ENCODE data around the gene KIDINS220. TPM values are rescaled to one million over a fixed set of nuclear protein-coding genes. Genes with fewer than 3 reads are reported as not detected.

Gene KIDINS220
- total and polyA plus RNA-seq, 5 donors: 17.3 to 39.6 (median 37.4) TPM

DNA sequence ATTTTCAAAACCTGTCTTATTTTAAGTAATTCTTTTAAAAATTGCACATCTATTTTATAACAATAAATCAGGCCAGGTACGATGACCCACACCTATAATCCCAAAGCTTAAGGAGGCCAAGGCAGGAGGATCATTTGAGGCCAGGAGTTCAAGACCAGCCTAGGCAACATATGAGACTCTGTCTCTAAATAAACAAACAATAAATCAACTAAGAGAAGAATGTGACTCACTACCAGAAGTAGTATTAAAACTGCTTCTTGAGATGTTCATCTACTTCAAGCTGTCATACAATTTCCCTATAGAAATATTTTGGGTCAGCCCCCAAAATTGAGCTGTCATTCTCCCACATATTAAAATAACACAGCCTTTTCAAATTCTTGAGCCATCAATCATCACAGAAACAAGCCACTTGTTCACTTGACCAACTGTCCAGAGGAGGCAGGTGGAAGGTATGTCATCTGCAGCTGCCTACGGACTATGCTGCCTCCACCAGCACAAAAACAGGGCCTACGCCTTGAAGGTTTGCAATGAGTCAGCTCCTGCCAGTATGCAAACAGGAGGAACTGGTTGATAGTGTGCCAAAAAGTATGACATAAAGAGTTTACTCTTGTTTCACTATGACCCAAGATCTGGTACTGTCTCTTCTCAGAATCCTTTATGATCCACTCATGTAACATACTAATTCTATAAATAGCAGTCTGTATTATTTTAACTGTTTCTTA is 33.6 kb downstream of the KIDINS220 start:
- intact Hi-C loops (cut with DNase I): no loop called here
- no peaks in the 10 kb centered on the region for H3K27me3 ChIP-seq (ENCODE audit: control insufficient read depth, insufficient read depth)
- H3K4me3 ChIP-seq (ENCODE audit: low read length): no peak overlapping the region
- H3K4me1 ChIP-seq (ENCODE audit: control insufficient read depth, insufficient read depth, low read length): peaks cover 2% of the 10 kb centered on the region
- ATAC-seq: peak; percentile 47 to 70
- no peak for DNase-seq
- no peaks in the 10 kb centered on the region for H3K9me3 ChIP-seq (ENCODE audit: control insufficient read depth, low read length)
- H3K27ac ChIP-seq (ENCODE audit: low read length): no peak overlapping the region
- WGBS: 77% methylated on average over 3 of the region's 3 CpGs

DNA sequence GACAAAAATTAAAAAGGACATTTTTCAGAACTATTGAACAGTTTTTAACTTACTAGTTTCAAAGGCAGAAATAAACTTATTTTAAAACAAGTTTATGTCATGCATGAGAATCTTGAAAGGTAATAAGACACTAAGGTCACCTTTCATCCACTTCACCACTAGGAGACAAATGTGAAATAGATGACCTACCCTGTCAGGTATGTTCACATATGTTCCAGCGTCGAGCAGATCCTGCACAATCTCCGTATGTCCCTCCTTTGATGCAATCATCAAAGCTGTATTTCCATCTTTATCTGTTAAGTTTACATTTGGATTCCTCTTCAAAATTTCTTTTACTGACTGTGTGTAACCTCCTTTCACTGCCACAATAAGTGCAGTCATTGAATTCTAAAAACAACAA is 34.7 kb downstream of the KIDINS220 start:
- Histone ChIP-seq H3K27me3 (ENCODE audit: control insufficient read depth, insufficient read depth) (no peaks in the 10 kb centered on the region), H3K9me3 (ENCODE audit: control insufficient read depth, low read length) (no peaks in the 10 kb centered on the region), H3K27ac (ENCODE audit: low read length) (no peak overlapping the region), H3K4me3 (ENCODE audit: low read length) (no peak overlapping the region), H3K4me1 (ENCODE audit: control insufficient read depth, insufficient read depth, low read length) (peaks cover 2% of the 10 kb centered on the region)
- WGBS: 88% methylated on average over 3 of the region's 3 CpGs
- ATAC-seq: no peak
- intact Hi-C loops (cut with DNase I): no loop called here
- no peak for DNase-seq

DNA sequence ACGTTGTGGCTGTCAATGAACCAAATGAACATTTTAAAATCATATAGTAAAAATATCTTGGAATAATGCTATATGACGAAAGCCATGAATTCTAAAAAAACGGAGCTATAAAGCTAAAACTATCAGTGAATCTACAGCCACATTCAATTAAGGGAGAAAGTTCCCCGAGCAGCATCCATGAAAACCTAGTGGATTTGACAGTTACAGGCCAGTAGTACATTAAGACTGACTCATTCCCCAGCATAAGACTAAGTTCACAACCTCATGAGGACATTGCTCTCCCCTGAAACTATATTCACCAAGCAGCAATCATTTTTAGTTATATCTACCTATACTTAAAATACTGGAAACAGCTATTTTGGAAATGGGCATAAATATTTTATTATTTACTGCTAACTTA is 36.6 kb downstream of the KIDINS220 start:
- DNase-seq (no peak), ATAC-seq (no peak)
- 96% methylated on average over 4 of the region's 4 CpGs for WGBS
- Histone ChIP-seq H3K27ac (ENCODE audit: low read length) (no peak overlapping the region), H3K9me3 (ENCODE audit: control insufficient read depth, low read length) (no peaks in the 10 kb centered on the region), H3K27me3 (ENCODE audit: control insufficient read depth, insufficient read depth) (no peaks in the 10 kb centered on the region), H3K4me1 (ENCODE audit: control insufficient read depth, insufficient read depth, low read length) (peaks cover 6% of the 10 kb centered on the region), H3K4me3 (ENCODE audit: low read length) (no peak overlapping the region)
- intact Hi-C loops (cut with DNase I): no loop called here

DNA sequence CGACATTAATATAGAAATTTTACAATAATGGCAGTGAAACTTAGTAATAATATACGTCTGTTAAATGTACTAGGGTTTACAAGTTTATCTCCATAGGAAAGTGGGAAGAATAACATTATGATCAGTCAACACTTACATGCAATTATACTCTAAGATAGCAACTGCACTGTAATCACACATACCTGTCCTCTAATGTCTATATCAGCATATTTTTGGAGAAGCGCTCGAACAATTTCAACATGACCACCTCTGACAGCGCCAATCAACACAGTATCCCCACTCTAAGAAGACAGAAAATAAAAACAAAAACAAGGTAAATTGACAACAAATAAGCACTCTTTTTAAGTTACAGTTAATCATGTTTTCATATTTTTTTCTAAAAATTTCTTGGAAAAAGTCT is 37.2 kb downstream of the KIDINS220 start:
- Histone ChIP-seq H3K4me1 (ENCODE audit: control insufficient read depth, insufficient read depth, low read length) (peaks cover 6% of the 10 kb centered on the region), H3K9me3 (ENCODE audit: control insufficient read depth, low read length) (no peaks in the 10 kb centered on the region), H3K4me3 (ENCODE audit: low read length) (no peak overlapping the region), H3K27ac (ENCODE audit: low read length) (no peak overlapping the region), H3K27me3 (ENCODE audit: control insufficient read depth, insufficient read depth) (no peaks in the 10 kb centered on the region)
- ATAC-seq (no peak), DNase-seq (no peak)
- WGBS: 96% methylated on average over 5 of the region's 5 CpGs
- intact Hi-C loops (cut with DNase I): no loop called here

DNA sequence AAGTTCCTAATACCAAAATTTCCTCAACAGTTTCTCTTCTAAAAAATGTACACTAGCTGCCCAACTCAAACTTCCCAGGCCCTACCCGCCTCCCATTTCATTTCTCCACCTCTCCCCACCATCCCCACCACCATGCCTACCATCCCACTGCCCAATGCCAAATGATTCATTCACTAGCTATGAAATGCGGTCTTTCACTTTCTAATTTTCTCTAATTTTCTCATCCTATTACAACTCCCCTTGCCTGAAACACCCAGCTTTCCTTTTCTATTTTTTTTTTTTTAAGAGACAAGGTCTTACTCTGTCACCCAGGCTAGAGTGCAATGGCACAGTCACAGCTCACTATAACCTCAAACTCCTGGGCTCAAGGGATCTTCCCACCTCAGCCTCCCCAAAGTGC is 38.4 kb downstream of the KIDINS220 start:
- Histone ChIP-seq H3K27ac (ENCODE audit: low read length) (no peak overlapping the region), H3K27me3 (ENCODE audit: control insufficient read depth, insufficient read depth) (no peaks in the 10 kb centered on the region), H3K4me1 (ENCODE audit: control insufficient read depth, insufficient read depth, low read length) (peaks cover 6% of the 10 kb centered on the region), H3K9me3 (ENCODE audit: control insufficient read depth, low read length) (no peaks in the 10 kb centered on the region), H3K4me3 (ENCODE audit: low read length) (no peak overlapping the region)
- DNase-seq: no peak
- WGBS: 96% methylated on average over 2 of the region's 2 CpGs
- no peak for ATAC-seq
- intact Hi-C loops (cut with DNase I): no loop called here

DNA sequence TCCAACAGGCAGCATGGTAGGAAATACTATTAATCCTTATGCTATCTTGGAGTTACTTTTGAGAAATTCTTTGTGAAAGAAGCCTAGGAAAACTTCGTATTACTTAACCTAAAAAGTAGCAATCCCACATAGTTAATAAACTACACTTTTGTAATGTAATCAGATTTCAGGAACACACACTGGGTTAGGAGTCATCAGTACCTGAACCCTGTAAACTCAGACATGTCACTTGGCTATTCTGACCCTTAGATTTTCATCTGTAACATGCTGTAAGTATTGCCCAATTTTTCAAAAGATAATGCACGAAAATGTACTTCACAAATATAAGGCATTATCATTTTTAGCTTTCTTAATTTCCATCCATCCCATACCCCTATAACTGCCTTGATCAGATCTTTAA is 39.0 kb downstream of the KIDINS220 start:
- no peak overlapping the region for H3K27ac ChIP-seq (ENCODE audit: low read length)
- intact Hi-C loops (cut with DNase I): no loop called here
- WGBS: 82% methylated on average over 2 of the region's 2 CpGs
- H3K4me3 ChIP-seq (ENCODE audit: low read length): no peak overlapping the region
- ATAC-seq (no peak), DNase-seq (no peak)
- no peaks in the 10 kb centered on the region for H3K27me3 ChIP-seq (ENCODE audit: control insufficient read depth, insufficient read depth)
- no peaks in the 10 kb centered on the region for H3K9me3 ChIP-seq (ENCODE audit: control insufficient read depth, low read length)
- H3K4me1 ChIP-seq (ENCODE audit: control insufficient read depth, insufficient read depth, low read length): peaks cover 6% of the 10 kb centered on the region

DNA sequence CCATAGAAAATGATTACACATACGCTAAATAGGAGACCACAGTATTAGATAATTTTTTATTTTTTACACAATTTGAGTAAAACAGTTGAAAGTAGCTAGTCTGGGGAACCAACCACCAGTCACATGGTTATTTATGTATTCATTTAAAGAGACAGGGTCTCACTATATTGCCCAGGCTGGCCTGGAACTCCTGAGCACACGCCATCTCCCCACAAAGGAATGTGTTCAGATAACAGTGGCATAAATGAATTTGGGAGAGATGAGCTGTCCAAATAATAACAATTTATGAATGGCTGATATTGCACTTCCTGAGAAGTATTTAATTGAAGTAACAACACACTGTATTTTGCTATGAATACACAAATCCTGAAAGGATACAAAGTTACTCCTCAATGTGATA is 39.7 kb downstream of the KIDINS220 start:
- H3K4me1 ChIP-seq (ENCODE audit: control insufficient read depth, insufficient read depth, low read length): peaks cover 6% of the 10 kb centered on the region
- no peak overlapping the region for H3K4me3 ChIP-seq (ENCODE audit: low read length)
- no peaks in the 10 kb centered on the region for H3K27me3 ChIP-seq (ENCODE audit: control insufficient read depth, insufficient read depth)
- ATAC-seq (no peak), DNase-seq (no peak)
- 89% methylated on average over 2 of the region's 2 CpGs for WGBS
- H3K27ac ChIP-seq (ENCODE audit: low read length): no peak overlapping the region
- intact Hi-C loops (cut with DNase I): no loop called here
- H3K9me3 ChIP-seq (ENCODE audit: control insufficient read depth, low read length): no peaks in the 10 kb centered on the region

DNA sequence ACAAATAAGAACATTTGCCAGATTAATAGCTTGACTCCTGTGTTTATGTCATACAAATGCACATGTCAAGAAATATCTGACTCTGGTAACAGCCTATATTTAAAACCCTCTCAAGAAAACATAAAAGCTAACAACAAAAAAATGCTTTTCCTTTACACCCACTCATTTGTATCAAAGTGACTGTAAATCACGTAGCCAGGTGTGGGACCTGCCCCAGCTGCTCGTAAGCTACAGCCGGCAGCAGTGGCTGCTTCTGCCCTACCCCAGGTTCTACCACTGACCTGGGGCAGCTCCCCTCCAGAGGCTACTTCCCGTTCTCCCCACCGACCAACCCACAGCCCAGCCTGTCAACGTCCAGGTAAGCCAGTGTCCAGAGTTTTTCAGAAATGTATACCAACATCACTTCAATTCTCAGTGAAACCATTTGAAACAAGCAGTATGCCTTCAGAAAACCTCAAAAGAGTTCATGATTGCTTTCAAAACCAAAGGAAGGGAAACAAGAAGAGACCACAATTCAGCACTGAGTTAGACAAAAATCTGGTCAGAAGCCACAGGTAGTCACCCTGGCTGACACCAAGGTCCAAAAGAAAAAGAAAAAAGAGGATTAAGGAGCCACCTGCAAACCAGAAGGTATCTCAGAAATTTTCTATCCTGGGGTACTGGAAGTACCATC is 40.4 kb downstream of the KIDINS220 start:
- H3K4me3 ChIP-seq (ENCODE audit: low read length): no peak overlapping the region
- peaks cover 4% of the 10 kb centered on the region for H3K4me1 ChIP-seq (ENCODE audit: control insufficient read depth, insufficient read depth, low read length)
- WGBS: 84% methylated on average over 6 of the region's 6 CpGs
- no peak for ATAC-seq
- no peak for DNase-seq
- H3K27me3 ChIP-seq (ENCODE audit: control insufficient read depth, insufficient read depth): no peaks in the 10 kb centered on the region
- intact Hi-C loops (cut with DNase I): no loop called here
- no peaks in the 10 kb centered on the region for H3K9me3 ChIP-seq (ENCODE audit: control insufficient read depth, low read length)
- no peak overlapping the region for H3K27ac ChIP-seq (ENCODE audit: low read length)

DNA sequence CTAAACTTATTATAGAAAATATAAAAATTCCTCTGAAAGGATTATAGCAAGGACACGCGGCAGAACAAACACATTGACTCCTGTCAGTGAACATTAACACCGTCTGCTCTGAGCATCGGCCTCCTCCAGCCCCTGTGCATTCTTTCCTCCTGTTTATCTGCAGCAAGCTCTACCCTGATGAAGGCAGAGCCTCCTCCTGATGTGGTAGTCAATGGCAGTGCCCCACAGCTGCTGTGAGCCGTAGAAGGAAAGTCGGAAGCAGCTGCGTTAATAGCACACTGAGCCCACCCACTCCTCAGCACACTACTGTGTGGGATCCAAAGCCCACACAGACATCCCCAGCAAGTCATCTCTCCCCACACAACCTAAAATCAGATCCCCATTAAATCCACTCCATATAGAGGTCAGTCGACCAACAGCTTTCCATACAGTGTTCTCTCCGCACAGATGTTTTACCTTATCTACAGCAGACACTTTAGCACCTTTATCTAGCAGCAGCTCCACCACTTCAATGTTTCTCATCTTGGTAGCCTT is 41.0 kb downstream of the KIDINS220 start:
- H3K4me3 ChIP-seq (ENCODE audit: low read length): no peak overlapping the region
- intact Hi-C loops (cut with DNase I): no loop called here
- ATAC-seq (no peak), DNase-seq (no peak)
- H3K4me1 ChIP-seq (ENCODE audit: control insufficient read depth, insufficient read depth, low read length): peaks cover 4% of the 10 kb centered on the region
- no peaks in the 10 kb centered on the region for H3K27me3 ChIP-seq (ENCODE audit: control insufficient read depth, insufficient read depth)
- H3K9me3 ChIP-seq (ENCODE audit: control insufficient read depth, low read length): no peaks in the 10 kb centered on the region
- no peak overlapping the region for H3K27ac ChIP-seq (ENCODE audit: low read length)
- WGBS: 72% methylated on average over 9 of the region's 9 CpGs

DNA sequence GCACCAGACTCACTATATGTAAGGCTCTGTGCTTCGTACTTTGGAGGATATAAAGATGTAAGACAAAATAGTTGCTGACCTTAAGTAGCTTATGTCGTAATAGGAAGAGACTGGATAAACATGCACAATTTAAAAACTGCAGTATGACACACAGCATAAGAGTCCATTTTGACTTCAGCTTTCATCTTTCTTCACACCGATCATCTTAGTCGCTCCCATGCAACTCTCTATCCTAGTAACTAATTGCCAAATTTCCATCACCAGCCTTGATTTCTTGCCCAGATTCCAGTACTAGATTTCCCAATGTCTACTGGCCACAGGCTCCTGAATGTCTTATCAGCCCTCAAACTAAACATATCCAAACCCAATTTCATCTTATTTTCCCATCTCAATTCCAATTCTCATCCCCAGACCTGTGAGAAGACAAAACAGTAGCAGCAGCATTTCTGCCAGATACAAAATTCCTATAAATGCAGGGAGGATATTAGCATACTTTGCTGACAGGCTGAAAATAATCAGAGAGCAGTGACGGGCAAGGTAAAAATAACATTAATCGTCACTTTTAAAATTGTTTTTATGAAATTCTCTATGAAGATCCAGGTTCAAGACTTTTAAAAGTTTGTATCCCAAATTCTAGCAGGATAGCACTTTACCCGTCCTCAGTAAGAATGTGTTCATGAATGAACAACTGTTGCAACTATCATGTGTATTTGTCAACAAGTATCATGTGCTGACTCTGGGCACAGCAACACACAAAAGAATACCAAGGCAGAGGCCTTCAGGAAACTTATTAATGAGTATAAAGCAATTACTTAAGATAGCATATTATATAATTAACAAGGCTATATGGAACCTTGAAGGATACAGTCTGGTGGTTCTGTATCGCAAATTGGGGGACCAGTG is 42.2 kb downstream of the KIDINS220 start:
- no peaks in the 10 kb centered on the region for H3K27me3 ChIP-seq (ENCODE audit: control insufficient read depth, insufficient read depth)
- H3K27ac ChIP-seq (ENCODE audit: low read length): no peak overlapping the region
- no peak overlapping the region for H3K4me3 ChIP-seq (ENCODE audit: low read length)
- no peaks in the 10 kb centered on the region for H3K9me3 ChIP-seq (ENCODE audit: control insufficient read depth, low read length)
- peaks cover 4% of the 10 kb centered on the region for H3K4me1 ChIP-seq (ENCODE audit: control insufficient read depth, insufficient read depth, low read length)
- ATAC-seq (no peak), DNase-seq (no peak)
- intact Hi-C loops (cut with DNase I): no loop called here
- 91% methylated on average over 8 of the region's 8 CpGs for WGBS

DNA sequence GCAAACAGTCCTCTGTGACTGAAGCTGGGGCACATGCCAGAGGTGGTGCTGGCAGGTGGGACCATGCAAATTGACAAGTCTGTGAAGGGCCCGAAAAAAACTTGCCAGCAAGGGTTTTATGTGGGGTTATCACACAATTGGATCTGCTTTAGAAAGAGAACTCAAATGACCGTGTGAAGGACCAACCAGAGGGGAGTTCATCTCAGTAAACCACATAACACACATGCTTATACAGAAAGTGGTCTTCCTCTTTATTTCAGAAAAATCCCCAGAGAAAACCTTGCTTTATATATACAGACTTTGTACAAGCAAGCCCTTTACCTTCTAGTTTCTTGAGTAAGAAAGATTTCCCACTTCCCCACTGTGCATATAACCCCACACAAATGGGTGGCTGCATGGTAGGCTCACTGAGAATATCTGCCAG is 46.7 kb downstream of the KIDINS220 start:
- Histone ChIP-seq H3K27me3 (ENCODE audit: control insufficient read depth, insufficient read depth) (no peaks in the 10 kb centered on the region), H3K4me3 (ENCODE audit: low read length) (no peak overlapping the region), H3K4me1 (ENCODE audit: control insufficient read depth, insufficient read depth, low read length) (no peaks in the 10 kb centered on the region), H3K27ac (ENCODE audit: low read length) (no peak overlapping the region), H3K9me3 (ENCODE audit: control insufficient read depth, low read length) (no peaks in the 10 kb centered on the region)
- ATAC-seq: no peak
- intact Hi-C loops (cut with DNase I): no loop called here
- WGBS: 85% methylated on average over 2 of the region's 2 CpGs
- DNase-seq: no peak

All from right cardiac atrium (tissue), 5 donors.